Lower lobe of right lung (tissue), 2 donors: ENCODE results near the gene GART. TPM values are rescaled to one million over a fixed set of nuclear protein-coding genes. Genes with fewer than 3 reads are reported as not detected.
A peak's percentile ranks its signal among the peaks of the same experiment; 100 is the strongest.

Experiments
- ATAC-seq, 2 donors: fragments of 200-7000 bp; cut with Tn5 transposase; one replicate each; pipeline ENCODE4 v1.9.1; 2020 to 2022; ENCODE audit warnings: mild to moderate bottlenecking in 2 of 2, moderate library complexity in 2 of 2
- DNase-seq: peaks from one replicate; pipeline ENCODE4 v3.0.0-alpha.2; 2020
- H3K27ac ChIP-seq: fragments of 200-600 bp; one replicate; pipeline ENCODE4 v1.8.0; 2022
- H3K27me3 ChIP-seq: fragments of 200-600 bp; one replicate; pipeline ENCODE4 v1.8.0; 2022; ENCODE audit warnings: low read depth
- H3K36me3 ChIP-seq: fragments of 200-600 bp; one replicate; pipeline ENCODE4 v1.8.0; 2022; ENCODE audit warnings: mild to moderate bottlenecking
- H3K4me1 ChIP-seq: fragments of 200-600 bp; one replicate; pipeline ENCODE4 v1.8.0; 2022
- H3K4me3 ChIP-seq: fragments of 200-600 bp; one replicate; pipeline ENCODE4 v1.8.0; 2022; ENCODE audit warnings: mild to moderate bottlenecking
- H3K9me3 ChIP-seq: fragments of 200-600 bp; one replicate; pipeline ENCODE4 v1.8.0; 2022
- CTCF ChIP-seq: fragments of 200-600 bp; IDR thresholded peaks from one replicate; pipeline ENCODE4 v1.8.0; 2022; ENCODE audit warnings: antibody characterized with exemption, mild to moderate bottlenecking
- intact Hi-C: fragments of 100-400 bp; cut with DNase I; formaldehyde crosslinking; loops from one replicate; pipeline ENCODE4 v1.11.0; 2022
- total RNA-seq: library from RNA; stranded (reverse); fragmentation: NEBNext Ultra II Directional; extraction: Animal tissue kit (Norgen Biotek cat#: 25700); gene quantifications from one replicate; pipeline ENCODE4 v1.2.1, GENCODE V29; 2021
- donor health status: DM: no; HTN: yes; CAD: no; lungs with severe emphysema.

GART gene
- total RNA-seq, 1 donor from 2014 or later = 53.8 TPM

DNA sequence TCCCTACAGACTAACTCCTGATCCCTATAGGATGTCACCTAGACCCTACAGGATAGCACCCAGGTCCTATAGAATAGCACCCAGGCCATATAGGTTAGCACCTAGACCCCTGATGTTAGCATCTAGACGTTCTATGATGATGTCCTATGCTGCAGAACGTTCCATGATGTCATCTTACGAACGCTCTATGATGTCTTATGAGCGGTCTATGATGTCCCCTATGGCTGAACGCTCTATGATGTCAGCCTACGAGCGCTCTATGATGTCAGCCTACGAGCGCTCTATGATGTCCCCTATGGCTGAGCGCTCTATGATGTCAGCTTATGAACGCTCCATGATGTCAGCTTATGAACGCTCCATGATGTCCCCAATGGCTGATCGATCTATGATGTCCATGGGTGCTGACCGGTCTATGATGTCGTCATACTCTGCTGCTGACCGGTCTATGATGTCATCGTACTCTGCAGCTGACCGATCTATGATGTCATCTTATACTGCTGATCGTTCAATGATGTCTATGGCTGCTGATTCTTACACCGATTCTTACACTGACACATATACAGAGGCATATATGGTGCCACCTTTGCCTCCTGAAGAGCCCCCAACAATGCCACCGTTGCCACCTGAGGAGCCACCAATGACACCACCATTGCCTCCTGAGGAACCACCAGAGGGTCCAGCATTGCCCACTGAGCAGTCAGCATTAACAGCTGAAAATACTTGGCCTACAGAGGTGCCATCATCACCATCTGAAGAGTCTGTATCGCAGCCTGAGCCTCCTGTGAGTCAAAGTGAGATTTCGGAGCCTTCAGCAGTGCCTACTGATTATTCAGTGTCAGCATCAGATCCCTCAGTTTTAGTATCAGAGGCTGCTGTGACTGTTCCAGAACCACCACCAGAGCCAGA is 10.4 kb upstream of the GART start:
- intact Hi-C loops = no loop called here

DNA sequence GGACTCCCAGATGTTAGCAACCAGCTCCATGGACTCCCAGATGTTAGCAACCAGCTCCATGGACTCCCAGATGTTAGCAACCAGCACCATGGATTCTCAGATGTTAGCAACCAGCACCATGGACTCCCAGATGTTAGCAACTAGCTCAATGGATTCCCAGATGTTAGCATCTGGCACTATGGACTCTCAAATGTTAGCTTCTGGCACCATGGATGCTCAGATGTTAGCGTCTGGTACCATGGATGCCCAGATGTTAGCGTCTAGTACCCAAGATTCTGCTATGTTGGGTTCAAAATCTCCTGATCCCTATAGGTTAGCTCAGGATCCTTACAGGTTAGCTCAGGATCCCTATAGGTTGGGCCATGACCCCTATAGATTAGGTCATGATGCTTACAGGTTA is 9.7 kb upstream of the GART start:
- no peaks in the 10 kb centered on the region for H3K27me3 ChIP-seq
- H3K36me3 ChIP-seq = peaks cover 98% of the 10 kb centered on the region
- no peak for ATAC-seq
- intact Hi-C loops = no loop called here
- H3K9me3 ChIP-seq = no peaks in the 10 kb centered on the region
- no peak for DNase-seq
- H3K4me3 ChIP-seq = no peak overlapping the region
- H3K4me1 ChIP-seq = peaks cover 16% of the 10 kb centered on the region
- no peak for TF ChIP-seq CTCF
- no peak overlapping the region for H3K27ac ChIP-seq

More for the DNA sequence above, 10.4 kb upstream of the GART start:
- H3K36me3 ChIP-seq = peaks cover 98% of the 10 kb centered on the region
- no peak for DNase-seq
- TF ChIP-seq CTCF = no peak
- peak; percentile 5 to 13 for ATAC-seq
- no peaks in the 10 kb centered on the region for H3K27me3 ChIP-seq
- H3K4me3 ChIP-seq = no peak overlapping the region
- H3K9me3 ChIP-seq = no peaks in the 10 kb centered on the region
- no peak overlapping the region for H3K27ac ChIP-seq
- peaks cover 20% of the 10 kb centered on the region for H3K4me1 ChIP-seq

DNA sequence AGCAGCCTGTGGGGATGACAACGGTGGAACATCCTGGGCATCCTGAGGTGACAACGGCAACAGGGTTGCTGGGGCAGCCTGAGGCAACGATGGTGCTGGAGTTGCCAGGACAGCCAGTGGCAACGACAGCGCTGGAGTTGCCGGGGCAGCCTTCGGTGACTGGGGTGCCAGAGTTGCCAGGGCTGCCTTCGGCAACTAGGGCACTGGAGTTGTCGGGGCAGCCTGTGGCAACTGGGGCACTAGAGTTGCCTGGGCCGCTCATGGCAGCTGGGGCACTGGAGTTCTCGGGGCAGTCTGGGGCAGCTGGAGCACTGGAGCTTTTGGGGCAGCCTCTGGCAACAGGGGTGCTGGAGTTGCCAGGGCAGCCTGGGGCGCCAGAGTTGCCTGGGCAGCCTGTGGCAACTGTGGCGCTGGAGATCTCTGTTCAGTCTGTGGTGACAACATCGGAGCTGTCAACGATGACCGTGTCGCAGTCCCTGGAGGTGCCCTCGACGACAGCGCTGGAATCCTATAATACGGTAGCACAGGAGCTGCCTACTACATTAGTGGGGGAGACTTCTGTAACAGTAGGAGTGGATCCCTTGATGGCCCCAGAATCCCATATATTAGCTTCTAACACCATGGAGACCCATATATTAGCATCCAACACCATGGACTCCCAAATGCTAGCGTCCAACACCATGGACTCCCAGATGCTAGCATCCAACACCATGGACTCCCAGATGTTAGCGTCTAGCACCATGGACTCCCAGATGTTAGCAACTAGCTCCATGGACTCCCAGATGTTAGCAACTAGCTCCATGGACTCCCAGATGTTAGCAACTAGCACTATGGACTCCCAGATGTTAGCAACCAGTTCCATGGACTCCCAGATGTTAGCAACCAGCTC is 9.1 kb upstream of the GART start:
- peak in 1 of 2 donors; percentile 20 for ATAC-seq
- peaks cover 97% of the 10 kb centered on the region for H3K36me3 ChIP-seq
- H3K4me1 ChIP-seq = peaks cover 16% of the 10 kb centered on the region
- H3K27ac ChIP-seq = no peak overlapping the region
- H3K9me3 ChIP-seq = no peaks in the 10 kb centered on the region
- TF ChIP-seq CTCF = no peak
- DNase-seq = no peak
- intact Hi-C loops = no loop called here
- H3K27me3 ChIP-seq = no peaks in the 10 kb centered on the region
- no peak overlapping the region for H3K4me3 ChIP-seq

GRCh38 chr21:33549848-33550771 is 8.2 kb upstream of the GART start:
- Histone ChIP-seq H3K27ac (no peak overlapping the region), H3K9me3 (no peaks in the 10 kb centered on the region), H3K27me3 (no peaks in the 10 kb centered on the region), H3K4me1 (peaks cover 19% of the 10 kb centered on the region), H3K4me3 (no peak overlapping the region), H3K36me3 (peaks cover 88% of the 10 kb centered on the region)
- intact Hi-C loops = no loop called here
- DNase-seq (no peak), ATAC-seq (no peak)
- no peak for TF ChIP-seq CTCF

- intact Hi-C loops = no loop called here
- Histone ChIP-seq H3K9me3 (no peaks in the 10 kb centered on the region), H3K36me3 (peaks cover 50% of the 10 kb centered on the region), H3K27ac (no peak overlapping the region), H3K4me1 (peaks cover 33% of the 10 kb centered on the region), H3K27me3 (no peaks in the 10 kb centered on the region), H3K4me3 (no peak overlapping the region)
- TF ChIP-seq CTCF = no peak
- DNase-seq (no peak), ATAC-seq (no peak)
These were observed 4.2 kb upstream of the GART start for GRCh38 chr21:33546086-33546485.
